Measurements from ENCODE around the gene FOLH1.
"Not testable (repeated sequence)": the region's sequence is repeated elsewhere in the genome, so short reads cannot be mapped to it uniquely, and the experiment has no call there.

The FOLH1 gene

GRCh38 chr11:49230534-49230933 lies 22.1 kb upstream of the FOLH1 start:
- not testable (repeated sequence) for H3K4me2 ChIP-seq (ENCODE audit: insufficient read depth, low read length, poor library complexity, severe bottlenecking); H3K27me3 ChIP-seq (ENCODE audit: control insufficient read depth in 3 of 3, insufficient read depth in 3 of 3, low read depth in 1 of 3, low read length in 3 of 3); H4K8ac ChIP-seq (ENCODE audit: low read depth, low read length); H4K91ac ChIP-seq (ENCODE audit: low read depth, low read length, poor library complexity); H2BK120ac ChIP-seq (ENCODE audit: low read depth, low read length); H3K4me1 ChIP-seq (ENCODE audit: control insufficient read depth in 2 of 2, insufficient read depth in 1 of 2, low read depth in 1 of 2, low read length in 2 of 2); H3K4me3 ChIP-seq (ENCODE audit: low read length in 2 of 2); DNase-seq (ENCODE audit: low spot score); H3K4ac ChIP-seq (ENCODE audit: low read length); H2BK12ac ChIP-seq (ENCODE audit: low read length); H3K14ac ChIP-seq (ENCODE audit: low read length); H2BK15ac ChIP-seq (ENCODE audit: low read length); H3K9me3 ChIP-seq (replicated peaks in 1 of 2; ENCODE audit: control insufficient read depth in 2 of 2, insufficient read depth in 1 of 2, low read depth in 1 of 2, low read length in 2 of 2); H3K23ac ChIP-seq (ENCODE audit: low read depth, low read length, poor library complexity); H3K79me1 ChIP-seq (ENCODE audit: low read depth, low read length); H2AK5ac ChIP-seq (ENCODE audit: low read depth, low read length); H2BK5ac ChIP-seq (ENCODE audit: low read length); H3K27ac ChIP-seq (replicated peaks; ENCODE audit: low read length); H3K18ac ChIP-seq (ENCODE audit: low read length); H3K36me3 ChIP-seq (replicated peaks in 1 of 2; ENCODE audit: control insufficient read depth in 2 of 2, insufficient read depth in 2 of 2, low read length in 2 of 2); H2AFZ ChIP-seq (ENCODE audit: low read length); H3K9ac ChIP-seq (ENCODE audit: low read depth, low read length, poor library complexity)
- WGBS, 2 donors (ENCODE audit: extremely low coverage in 2 of 2, insufficient read length in 2 of 2, insufficient replicate concordance in 1 of 2) = no CpG with 5 or more reads among the region's 1 CpG

DNA sequence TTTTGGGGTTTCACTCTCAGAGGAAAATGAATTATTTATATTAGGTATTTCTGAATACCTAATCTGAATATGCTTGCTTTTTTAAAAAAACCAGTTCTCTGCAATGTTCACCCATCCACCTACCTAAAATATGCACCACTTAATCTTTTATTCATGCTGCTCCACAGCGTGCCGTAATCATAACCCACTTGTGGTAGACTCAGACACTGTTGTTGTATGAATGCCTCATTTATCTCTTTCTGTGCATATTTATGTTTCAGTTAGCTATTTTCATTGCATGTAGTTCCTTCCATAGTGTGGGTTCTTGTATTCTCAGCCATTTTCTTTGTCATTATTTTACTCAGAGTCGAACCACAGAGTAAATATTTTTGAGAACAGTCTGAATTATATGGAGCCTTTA lies 21.6 kb upstream of the FOLH1 start:
- not testable (repeated sequence) for H2BK12ac ChIP-seq (ENCODE audit: low read length); H3K4ac ChIP-seq (ENCODE audit: low read length); H3K9me3 ChIP-seq (replicated peaks in 1 of 2; ENCODE audit: control insufficient read depth in 2 of 2, insufficient read depth in 1 of 2, low read depth in 1 of 2, low read length in 2 of 2); H3K4me1 ChIP-seq (ENCODE audit: control insufficient read depth in 2 of 2, insufficient read depth in 1 of 2, low read depth in 1 of 2, low read length in 2 of 2); H3K4me3 ChIP-seq (ENCODE audit: low read length in 2 of 2); H4K8ac ChIP-seq (ENCODE audit: low read depth, low read length); H2AFZ ChIP-seq (ENCODE audit: low read length); H3K27ac ChIP-seq (replicated peaks; ENCODE audit: low read length); H2AK5ac ChIP-seq (ENCODE audit: low read depth, low read length); H2BK5ac ChIP-seq (ENCODE audit: low read length); H3K14ac ChIP-seq (ENCODE audit: low read length); H2BK15ac ChIP-seq (ENCODE audit: low read length); H3K4me2 ChIP-seq (ENCODE audit: insufficient read depth, low read length, poor library complexity, severe bottlenecking); H3K79me1 ChIP-seq (ENCODE audit: low read depth, low read length); DNase-seq (ENCODE audit: low spot score); H3K27me3 ChIP-seq (ENCODE audit: control insufficient read depth in 3 of 3, insufficient read depth in 3 of 3, low read depth in 1 of 3, low read length in 3 of 3); H3K36me3 ChIP-seq (replicated peaks in 1 of 2; ENCODE audit: control insufficient read depth in 2 of 2, insufficient read depth in 2 of 2, low read length in 2 of 2); H2BK120ac ChIP-seq (ENCODE audit: low read depth, low read length); H3K9ac ChIP-seq (ENCODE audit: low read depth, low read length, poor library complexity); H3K18ac ChIP-seq (ENCODE audit: low read length); H3K23ac ChIP-seq (ENCODE audit: low read depth, low read length, poor library complexity); H4K91ac ChIP-seq (ENCODE audit: low read depth, low read length, poor library complexity)
- WGBS, 2 donors (ENCODE audit: extremely low coverage in 2 of 2, insufficient read length in 2 of 2, insufficient replicate concordance in 1 of 2) = no CpG with 5 or more reads among the region's 3 CpGs

GRCh38 chr11:49229136-49229535 lies 20.7 kb upstream of the FOLH1 start:
- no CpG with 5 or more reads among the region's 2 CpGs for WGBS, 2 donors (ENCODE audit: extremely low coverage in 2 of 2, insufficient read length in 2 of 2, insufficient replicate concordance in 1 of 2)

GRCh38 chr11:49225255-49225785 lies 16.9 kb upstream of the FOLH1 start:
- H3K9ac ChIP-seq (ENCODE audit: low read depth, low read length, poor library complexity); H3K4me3 ChIP-seq (ENCODE audit: low read length in 2 of 2); H3K23ac ChIP-seq (ENCODE audit: low read depth, low read length, poor library complexity); H3K36me3 ChIP-seq (replicated peaks in 1 of 2; ENCODE audit: control insufficient read depth in 2 of 2, insufficient read depth in 2 of 2, low read length in 2 of 2); H2BK5ac ChIP-seq (ENCODE audit: low read length); H3K18ac ChIP-seq (ENCODE audit: low read length); H2BK15ac ChIP-seq (ENCODE audit: low read length); H3K9me3 ChIP-seq (replicated peaks in 1 of 2; ENCODE audit: control insufficient read depth in 2 of 2, insufficient read depth in 1 of 2, low read depth in 1 of 2, low read length in 2 of 2); H3K27me3 ChIP-seq (ENCODE audit: control insufficient read depth in 3 of 3, insufficient read depth in 3 of 3, low read depth in 1 of 3, low read length in 3 of 3); H3K4me1 ChIP-seq (ENCODE audit: control insufficient read depth in 2 of 2, insufficient read depth in 1 of 2, low read depth in 1 of 2, low read length in 2 of 2); H3K4me2 ChIP-seq (ENCODE audit: insufficient read depth, low read length, poor library complexity, severe bottlenecking); H3K4ac ChIP-seq (ENCODE audit: low read length); H3K79me1 ChIP-seq (ENCODE audit: low read depth, low read length); H2AK5ac ChIP-seq (ENCODE audit: low read depth, low read length); H3K27ac ChIP-seq (replicated peaks; ENCODE audit: low read length); H3K14ac ChIP-seq (ENCODE audit: low read length); H2BK12ac ChIP-seq (ENCODE audit: low read length); H2BK120ac ChIP-seq (ENCODE audit: low read depth, low read length); H4K8ac ChIP-seq (ENCODE audit: low read depth, low read length); H4K91ac ChIP-seq (ENCODE audit: low read depth, low read length, poor library complexity); DNase-seq (ENCODE audit: low spot score): not testable (repeated sequence)
- H2AFZ ChIP-seq (ENCODE audit: low read length) = peak overlapping the region; percentile 64
- no CpG with 5 or more reads among the region's 8 CpGs for WGBS, 2 donors (ENCODE audit: extremely low coverage in 2 of 2, insufficient read length in 2 of 2, insufficient replicate concordance in 1 of 2)

More at GRCh38 chr11:49229136-49229535, 20.7 kb upstream of the FOLH1 start:
- not testable (repeated sequence) for H2BK5ac ChIP-seq (ENCODE audit: low read length); H3K36me3 ChIP-seq (replicated peaks in 1 of 2; ENCODE audit: control insufficient read depth in 2 of 2, insufficient read depth in 2 of 2, low read length in 2 of 2); H2AK5ac ChIP-seq (ENCODE audit: low read depth, low read length); H3K79me1 ChIP-seq (ENCODE audit: low read depth, low read length); H3K27ac ChIP-seq (replicated peaks; ENCODE audit: low read length); H4K8ac ChIP-seq (ENCODE audit: low read depth, low read length); H2BK15ac ChIP-seq (ENCODE audit: low read length); H2BK12ac ChIP-seq (ENCODE audit: low read length); H2BK120ac ChIP-seq (ENCODE audit: low read depth, low read length); H3K27me3 ChIP-seq (ENCODE audit: control insufficient read depth in 3 of 3, insufficient read depth in 3 of 3, low read depth in 1 of 3, low read length in 3 of 3); H3K23ac ChIP-seq (ENCODE audit: low read depth, low read length, poor library complexity); H3K9ac ChIP-seq (ENCODE audit: low read depth, low read length, poor library complexity); H3K4me1 ChIP-seq (ENCODE audit: control insufficient read depth in 2 of 2, insufficient read depth in 1 of 2, low read depth in 1 of 2, low read length in 2 of 2); H3K4ac ChIP-seq (ENCODE audit: low read length); H3K4me2 ChIP-seq (ENCODE audit: insufficient read depth, low read length, poor library complexity, severe bottlenecking); H3K9me3 ChIP-seq (replicated peaks in 1 of 2; ENCODE audit: control insufficient read depth in 2 of 2, insufficient read depth in 1 of 2, low read depth in 1 of 2, low read length in 2 of 2); H4K91ac ChIP-seq (ENCODE audit: low read depth, low read length, poor library complexity); DNase-seq (ENCODE audit: low spot score); H3K18ac ChIP-seq (ENCODE audit: low read length); H3K14ac ChIP-seq (ENCODE audit: low read length); H3K4me3 ChIP-seq (ENCODE audit: low read length in 2 of 2)
- H2AFZ ChIP-seq (ENCODE audit: low read length) = peak overlapping the region; percentile 45

All from neuronal stem cell (in vitro differentiated cells).